HG02852 (cell line): ENCODE results near the gene TRABD2B.

Source experiments
- ATAC-seq: cut with Tn5 transposase; IDR thresholded peaks from one replicate; pipeline ENCODE4 v1.9.1; 2021; ENCODE audit warnings: mild to moderate bottlenecking, moderate library complexity; ENCODE audit not compliant: unreplicated experiment

The TRABD2B gene

GRCh38 chr1:47784497-47784822 lies 212.7 kb downstream of the TRABD2B start:
- no peak for ATAC-seq

- no peak for ATAC-seq
Measured at GRCh38 chr1:47783638-47784496, 213.3 kb downstream of the TRABD2B start.

- ATAC-seq, result no peak
Measured at GRCh38 chr1:47782414-47783166, 214.6 kb downstream of the TRABD2B start.

GRCh38 chr1:47781171-47781959 lies 215.8 kb downstream of the TRABD2B start:
- no peak for ATAC-seq

GRCh38 chr1:47780469-47780995 lies 216.7 kb downstream of the TRABD2B start:
- ATAC-seq, result no peak

- no peak for ATAC-seq
Measured at GRCh38 chr1:47779613-47780012, 217.6 kb downstream of the TRABD2B start.

- no peak for ATAC-seq
Measured at GRCh38 chr1:47778280-47778679, 218.9 kb downstream of the TRABD2B start.

- ATAC-seq, result no peak
Measured at GRCh38 chr1:47777322-47777721, 219.9 kb downstream of the TRABD2B start.

GRCh38 chr1:47776667-47777131 lies 220.5 kb downstream of the TRABD2B start:
- no peak for ATAC-seq

GRCh38 chr1:47774986-47775834 lies 222.0 kb downstream of the TRABD2B start:
- no peak for ATAC-seq

GRCh38 chr1:47772960-47773682 lies 224.1 kb downstream of the TRABD2B start:
- ATAC-seq, result no peak

- ATAC-seq, result no peak
Measured at GRCh38 chr1:47772281-47772680, 224.9 kb downstream of the TRABD2B start.

GRCh38 chr1:47771751-47772150 lies 225.4 kb downstream of the TRABD2B start:
- no peak for ATAC-seq

GRCh38 chr1:47769983-47770382 lies 227.2 kb downstream of the TRABD2B start:
- ATAC-seq, result no peak

- no peak for ATAC-seq
Measured at GRCh38 chr1:47769295-47769694, 227.9 kb downstream of the TRABD2B start.

- ATAC-seq, result no peak
Measured at GRCh38 chr1:47767741-47768100, 229.5 kb downstream of the TRABD2B start.

GRCh38 chr1:47766832-47767740 lies 230.1 kb downstream of the TRABD2B start:
- no peak for ATAC-seq

GRCh38 chr1:47765742-47766485 lies 231.3 kb downstream of the TRABD2B start:
- ATAC-seq, result no peak
